DOHH2 (cell line): ENCODE measurements around the gene MYOG.

ENCODE experiments used
- H3F3A ChIP-seq: fragments of 200-600 bp; sonication (generic), shearing (Covaris generic); 2 replicates; pipeline ENCODE4 v1.6.0; 2016; ENCODE audit warnings: antibody characterized with exemption, mild to moderate bottlenecking; ENCODE audit not compliant: control insufficient read depth, insufficient read depth
- H3K27ac ChIP-seq: fragments of 200-600 bp; sonication (generic); 2 replicates; pipeline ENCODE4 v1.5.1; 2014; ENCODE audit warnings: low read depth, mild to moderate bottlenecking, low read length, moderate library complexity
- H3K27me3 ChIP-seq: fragments of 200-600 bp; sonication (generic); 2 replicates; pipeline ENCODE4 v1.6.1; 2014; ENCODE audit warnings: mild to moderate bottlenecking, low read length, mixed read lengths; ENCODE audit not compliant: control insufficient read depth
- H3K36me3 ChIP-seq: fragments of 200-600 bp; sonication (generic); 2 replicates; pipeline ENCODE4 v1.6.1; 2014; ENCODE audit warnings: mild to moderate bottlenecking, low read length, moderate library complexity, mixed read lengths; ENCODE audit not compliant: control insufficient read depth
- H3K4me1 ChIP-seq: fragments of 200-600 bp; sonication (generic); 2 replicates; pipeline ENCODE4 v1.6.1; 2014; ENCODE audit warnings: mild to moderate bottlenecking, low read length, mixed read lengths; ENCODE audit not compliant: control insufficient read depth
- H3K4me2 ChIP-seq: fragments of 200-600 bp; sonication (generic); 2 replicates; pipeline ENCODE4 v1.6.0; 2014; ENCODE audit warnings: mild to moderate bottlenecking, low read length, moderate library complexity
- H3K4me3 ChIP-seq: fragments of 200-600 bp; sonication (generic); 2 replicates; pipeline ENCODE4 v1.5.1; 2014; ENCODE audit warnings: mild to moderate bottlenecking, low read length, mixed read lengths
- H3K79me2 ChIP-seq: fragments of 200-600 bp; sonication (generic); 2 replicates; pipeline ENCODE4 v1.6.1; 2014; ENCODE audit warnings: mild to moderate bottlenecking, low read length, mixed read lengths; ENCODE audit not compliant: control insufficient read depth
- H3K9me2 ChIP-seq: fragments of 200-600 bp; sonication (generic); replicated peaks from 2 replicates; pipeline ENCODE4 v1.6.1; 2014; ENCODE audit warnings: mild to moderate bottlenecking, low read length, mixed read lengths; ENCODE audit not compliant: control insufficient read depth
- H3K9me3 ChIP-seq: fragments of 200-600 bp; sonication (generic); 2 replicates; pipeline ENCODE4 v1.6.1; 2014; ENCODE audit warnings: antibody characterized with exemption, low read length, mixed read lengths; ENCODE audit not compliant: control insufficient read depth, insufficient read depth
- H4K20me1 ChIP-seq: fragments of 200-600 bp; sonication (generic); 2 replicates; pipeline ENCODE4 v1.6.0; 2014; ENCODE audit warnings: low read depth, mild to moderate bottlenecking, antibody characterized with exemption, low read length, moderate library complexity; ENCODE audit not compliant: control insufficient read depth, insufficient read depth
- EZH2phosphoT487 ChIP-seq: fragments of 200-600 bp; sonication (generic); IDR thresholded peaks from 2 replicates; pipeline ENCODE4 v1.6.1; 2017; ENCODE audit warnings: borderline replicate concordance, mild to moderate bottlenecking, antibody characterized with exemption, low read length, moderate library complexity, mixed read lengths
- TF ChIP-seq, protein P1 (sequence below): fragments of 200-600 bp; sonication (generic); IDR thresholded peaks from one replicate; pipeline ENCODE4 v1.5.1; 2014; ENCODE audit warnings: antibody characterized with exemption, mild to moderate bottlenecking, low read depth, low read length; ENCODE audit not compliant: poor library complexity, severe bottlenecking

The MYOG gene

DNA sequence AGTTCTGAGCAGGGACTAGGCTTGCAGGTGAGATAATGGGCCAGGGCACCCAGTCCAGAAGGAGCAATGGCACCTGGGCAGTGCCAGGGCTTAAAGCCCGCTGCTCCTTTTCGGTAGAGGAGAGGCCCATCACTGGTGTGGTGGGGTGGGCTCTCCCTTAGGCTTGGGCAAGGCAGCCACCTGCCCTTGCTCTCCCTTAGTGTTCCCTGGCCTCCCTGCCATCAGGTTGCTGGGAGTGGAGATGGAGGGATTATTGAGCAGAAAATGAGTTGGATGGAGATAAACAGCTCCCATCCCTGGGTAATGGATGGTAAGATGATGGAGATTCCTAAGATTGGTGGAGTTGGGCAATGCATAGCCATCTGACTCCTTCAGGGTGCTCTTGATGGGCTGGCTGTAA is 7.9 kb downstream of the MYOG start:
- Histone ChIP-seq H3K79me2 (no peaks in the 10 kb centered on the region), H3K36me3 (no peaks in the 10 kb centered on the region), H3K4me3 (no peak overlapping the region), H3K9me2 (no peaks in the 10 kb centered on the region), H4K20me1 (no peaks in the 10 kb centered on the region), H3K4me1 (no peaks in the 10 kb centered on the region), H3K27me3 (peaks cover 20% of the 10 kb centered on the region), H3K4me2 (no peak overlapping the region), H3K27ac (no peak overlapping the region), H3F3A (no peaks in the 10 kb centered on the region), H3K9me3 (no peaks in the 10 kb centered on the region)
- no peak for TF ChIP-seq EZH2phosphoT487
- TF ChIP-seq, protein P1, sequence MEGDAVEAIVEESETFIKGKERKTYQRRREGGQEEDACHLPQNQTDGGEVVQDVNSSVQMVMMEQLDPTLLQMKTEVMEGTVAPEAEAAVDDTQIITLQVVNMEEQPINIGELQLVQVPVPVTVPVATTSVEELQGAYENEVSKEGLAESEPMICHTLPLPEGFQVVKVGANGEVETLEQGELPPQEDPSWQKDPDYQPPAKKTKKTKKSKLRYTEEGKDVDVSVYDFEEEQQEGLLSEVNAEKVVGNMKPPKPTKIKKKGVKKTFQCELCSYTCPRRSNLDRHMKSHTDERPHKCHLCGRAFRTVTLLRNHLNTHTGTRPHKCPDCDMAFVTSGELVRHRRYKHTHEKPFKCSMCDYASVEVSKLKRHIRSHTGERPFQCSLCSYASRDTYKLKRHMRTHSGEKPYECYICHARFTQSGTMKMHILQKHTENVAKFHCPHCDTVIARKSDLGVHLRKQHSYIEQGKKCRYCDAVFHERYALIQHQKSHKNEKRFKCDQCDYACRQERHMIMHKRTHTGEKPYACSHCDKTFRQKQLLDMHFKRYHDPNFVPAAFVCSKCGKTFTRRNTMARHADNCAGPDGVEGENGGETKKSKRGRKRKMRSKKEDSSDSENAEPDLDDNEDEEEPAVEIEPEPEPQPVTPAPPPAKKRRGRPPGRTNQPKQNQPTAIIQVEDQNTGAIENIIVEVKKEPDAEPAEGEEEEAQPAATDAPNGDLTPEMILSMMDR, result no peak

DNA sequence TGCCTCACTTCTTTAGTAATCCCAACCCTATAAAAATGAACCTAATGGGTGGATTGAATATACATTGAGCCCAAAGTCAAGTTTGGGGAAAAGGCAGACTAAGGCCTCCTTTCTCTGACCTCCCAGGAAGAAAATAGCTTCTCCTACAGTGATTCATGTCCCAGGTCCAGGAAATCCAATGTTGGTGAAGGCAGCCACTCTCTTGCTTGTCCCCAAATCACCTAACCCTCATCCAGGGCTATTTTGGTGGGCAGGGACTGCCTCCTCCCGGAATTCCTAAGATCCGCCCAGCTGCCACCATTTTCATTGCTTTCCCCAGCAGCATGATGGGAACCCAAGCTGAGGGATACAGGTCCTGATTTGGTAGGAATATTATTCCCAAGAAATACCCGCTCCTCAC is 8.4 kb downstream of the MYOG start:
- no peaks in the 10 kb centered on the region for H3K9me2 ChIP-seq
- H3K4me1 ChIP-seq, result no peaks in the 10 kb centered on the region
- TF ChIP-seq, protein P1, result no peak
- TF ChIP-seq EZH2phosphoT487, result no peak
- no peak overlapping the region for H3K4me2 ChIP-seq
- no peaks in the 10 kb centered on the region for H3K9me3 ChIP-seq
- no peaks in the 10 kb centered on the region for H3K79me2 ChIP-seq
- peaks cover 21% of the 10 kb centered on the region for H3K27me3 ChIP-seq
- no peaks in the 10 kb centered on the region for H4K20me1 ChIP-seq
- no peaks in the 10 kb centered on the region for H3F3A ChIP-seq
- H3K36me3 ChIP-seq, result no peaks in the 10 kb centered on the region
- no peak overlapping the region for H3K27ac ChIP-seq
- H3K4me3 ChIP-seq, result no peak overlapping the region

DNA sequence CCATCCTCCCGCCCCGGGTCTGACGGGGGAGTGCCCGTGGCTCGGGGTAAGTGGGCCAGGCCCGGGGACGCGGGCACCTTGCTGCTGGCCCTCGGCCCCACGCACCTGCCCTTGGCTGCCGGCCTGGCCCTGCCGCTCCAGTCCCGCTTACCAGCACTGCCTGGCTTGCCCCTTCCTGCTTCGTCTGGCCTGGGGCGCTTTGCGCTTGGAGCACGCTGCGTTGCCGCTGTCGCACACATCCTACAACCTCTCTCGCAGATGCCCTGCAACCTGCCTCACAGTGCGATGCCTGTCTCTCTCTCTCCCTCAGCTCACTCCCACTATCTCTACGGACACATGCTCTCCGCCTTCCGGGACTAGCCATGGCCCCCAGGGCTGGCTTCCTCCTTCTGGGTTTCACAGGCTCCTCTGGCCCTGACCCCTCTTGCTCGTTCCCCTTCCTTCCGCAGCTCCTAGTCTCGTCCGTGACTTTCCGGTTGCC is 9.7 kb downstream of the MYOG start:
- Histone ChIP-seq H3K27ac (no peak overlapping the region), H3K9me2 (no peaks in the 10 kb centered on the region), H3K27me3 (peaks cover 23% of the 10 kb centered on the region), H3K4me2 (no peak overlapping the region), H3K4me1 (no peaks in the 10 kb centered on the region), H3K79me2 (no peaks in the 10 kb centered on the region), H3K36me3 (no peaks in the 10 kb centered on the region), H3K4me3 (no peak overlapping the region), H3K9me3 (no peaks in the 10 kb centered on the region), H3F3A (no peaks in the 10 kb centered on the region), H4K20me1 (no peaks in the 10 kb centered on the region)
- no peak for TF ChIP-seq EZH2phosphoT487
- TF ChIP-seq, protein P1, result no peak
